Measurements from ENCODE around the gene CFAP73. TPM values are rescaled to one million over a fixed set of nuclear protein-coding genes. Genes with fewer than 3 reads are reported as not detected.

The CFAP73 gene
- polyA plus RNA-seq, 1 of the 3 experiments (the other 2 are of a cell fraction): not detected

DNA sequence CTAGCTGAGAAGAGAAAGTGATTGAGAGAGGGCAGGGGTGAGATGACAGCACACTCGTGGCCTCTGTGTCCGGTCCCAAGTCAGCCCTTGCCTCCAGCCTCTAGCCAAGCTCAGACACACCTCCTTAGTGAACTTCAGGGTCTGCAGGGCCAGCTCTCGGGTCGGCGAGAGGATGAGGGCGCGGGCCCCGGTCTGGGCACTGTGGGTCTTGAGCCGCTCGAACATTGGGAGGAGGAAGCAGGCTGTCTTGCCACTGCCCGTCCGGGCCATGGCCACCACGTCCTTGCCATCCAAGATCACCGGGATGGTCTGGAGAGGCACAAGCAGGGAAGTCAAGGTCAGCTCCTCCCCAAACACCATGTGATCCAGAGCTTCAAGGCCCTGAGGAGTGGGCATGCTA lies 29.5 kb downstream of the CFAP73 start:
- Histone ChIP-seq H4K20me1 (ENCODE audit: insufficient read depth) (peaks cover 6% of the 10 kb centered on the region), H3K27ac (ENCODE audit: low read depth in 2 of 2, low read length in 1 of 2) (no peak overlapping the region), H3K9me3 (no peaks in the 10 kb centered on the region), H3K4me1 (ENCODE audit: control insufficient read depth in 1 of 2, insufficient read depth in 2 of 2, low read depth in 1 of 2, low read length in 1 of 2) (no peaks in the 10 kb centered on the region; a peak in 1 of 4 replicates), H2AFZ (ENCODE audit: low read depth) (no peak overlapping the region), H3K79me2 (ENCODE audit: insufficient read depth) (peaks cover 40% of the 10 kb centered on the region), H3K4me2 (no peak overlapping the region), H3F3A (replicated peaks; ENCODE audit: insufficient read depth) (no peaks in the 10 kb centered on the region), H3K9me2 (no peaks in the 10 kb centered on the region), H3K36me3 (replicated peaks in 1 of 2; ENCODE audit: control insufficient read depth in 1 of 2, insufficient read depth in 2 of 2, low read length in 1 of 2) (peaks cover 33 to 39% of the 10 kb centered on the region in 2 experiments), H3K27me3 (ENCODE audit: insufficient read depth) (no peaks in the 10 kb centered on the region), H3K4me3 (ENCODE audit: low read depth in 2 of 2, low read length in 1 of 2) (no peak overlapping the region), H3K9ac (no peak overlapping the region)
- ChIA-PET CTCF (interaction anchor here (2.4 to 10.9 kb wide), 2 partner anchors 26 to 129 kb away, joined by 7 to 113 read pairs; no protein-coding TSS in a partner anchor), POLR2A (no interaction called here)
- WGBS (ENCODE audit: low lambda C conversion rate): 100% methylated on average over 3 of the region's 14 CpGs
- TF ChIP-seq, protein P1, sequence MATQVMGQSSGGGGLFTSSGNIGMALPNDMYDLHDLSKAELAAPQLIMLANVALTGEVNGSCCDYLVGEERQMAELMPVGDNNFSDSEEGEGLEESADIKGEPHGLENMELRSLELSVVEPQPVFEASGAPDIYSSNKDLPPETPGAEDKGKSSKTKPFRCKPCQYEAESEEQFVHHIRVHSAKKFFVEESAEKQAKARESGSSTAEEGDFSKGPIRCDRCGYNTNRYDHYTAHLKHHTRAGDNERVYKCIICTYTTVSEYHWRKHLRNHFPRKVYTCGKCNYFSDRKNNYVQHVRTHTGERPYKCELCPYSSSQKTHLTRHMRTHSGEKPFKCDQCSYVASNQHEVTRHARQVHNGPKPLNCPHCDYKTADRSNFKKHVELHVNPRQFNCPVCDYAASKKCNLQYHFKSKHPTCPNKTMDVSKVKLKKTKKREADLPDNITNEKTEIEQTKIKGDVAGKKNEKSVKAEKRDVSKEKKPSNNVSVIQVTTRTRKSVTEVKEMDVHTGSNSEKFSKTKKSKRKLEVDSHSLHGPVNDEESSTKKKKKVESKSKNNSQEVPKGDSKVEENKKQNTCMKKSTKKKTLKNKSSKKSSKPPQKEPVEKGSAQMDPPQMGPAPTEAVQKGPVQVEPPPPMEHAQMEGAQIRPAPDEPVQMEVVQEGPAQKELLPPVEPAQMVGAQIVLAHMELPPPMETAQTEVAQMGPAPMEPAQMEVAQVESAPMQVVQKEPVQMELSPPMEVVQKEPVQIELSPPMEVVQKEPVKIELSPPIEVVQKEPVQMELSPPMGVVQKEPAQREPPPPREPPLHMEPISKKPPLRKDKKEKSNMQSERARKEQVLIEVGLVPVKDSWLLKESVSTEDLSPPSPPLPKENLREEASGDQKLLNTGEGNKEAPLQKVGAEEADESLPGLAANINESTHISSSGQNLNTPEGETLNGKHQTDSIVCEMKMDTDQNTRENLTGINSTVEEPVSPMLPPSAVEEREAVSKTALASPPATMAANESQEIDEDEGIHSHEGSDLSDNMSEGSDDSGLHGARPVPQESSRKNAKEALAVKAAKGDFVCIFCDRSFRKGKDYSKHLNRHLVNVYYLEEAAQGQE (IDR thresholded peaks at IDR 0.05; ENCODE audit: low read depth, low read length): no peak
- TF ChIP-seq NRF1 (IDR thresholded peaks at IDR 0.05; ENCODE audit: low read depth, low read length): no peak
- no peak for TF ChIP-seq MXI1 (IDR thresholded peaks at IDR 0.05; ENCODE audit: low read depth, low read length)
- no peak for TF ChIP-seq NFIC (IDR thresholded peaks at IDR 0.05; ENCODE audit: borderline replicate concordance)
- TF ChIP-seq CHD2 (IDR thresholded peaks at IDR 0.05; ENCODE audit: low read length, partially characterized antibody): no peak
- no peak for DNase-seq

DNA sequence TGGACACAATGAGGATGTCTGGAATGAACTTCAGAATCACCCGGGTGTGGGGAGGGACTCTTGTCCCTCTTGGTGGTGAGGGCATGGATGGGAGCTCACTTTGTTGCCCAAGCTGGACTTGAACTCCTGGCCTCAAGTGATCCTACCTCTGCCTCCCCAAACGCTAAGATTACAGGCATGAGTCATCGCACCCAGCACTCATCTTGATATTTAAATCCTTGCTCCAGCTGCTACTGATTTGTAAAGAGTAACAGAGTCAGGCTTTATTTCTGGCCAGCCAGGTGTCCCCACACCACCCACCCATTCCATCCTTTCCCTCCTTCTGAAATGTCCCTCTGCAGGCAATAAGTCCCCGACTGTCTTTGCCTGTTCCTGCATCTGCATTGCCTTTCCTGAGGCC lies 30.8 kb downstream of the CFAP73 start:
- Histone ChIP-seq H4K20me1 (ENCODE audit: insufficient read depth) (peaks cover 6% of the 10 kb centered on the region), H3K36me3 (replicated peaks in 1 of 2; ENCODE audit: control insufficient read depth in 1 of 2, insufficient read depth in 2 of 2, low read length in 1 of 2) (peaks cover 31 to 36% of the 10 kb centered on the region in 2 experiments), H3K4me2 (no peak overlapping the region), H3F3A (replicated peaks; ENCODE audit: insufficient read depth) (peaks cover 9% of the 10 kb centered on the region), H3K9me3 (no peaks in the 10 kb centered on the region), H3K27me3 (ENCODE audit: insufficient read depth) (no peaks in the 10 kb centered on the region), H3K9ac (no peak overlapping the region), H3K27ac (ENCODE audit: low read depth in 2 of 2, low read length in 1 of 2) (no peak overlapping the region), H3K4me1 (ENCODE audit: control insufficient read depth in 1 of 2, insufficient read depth in 2 of 2, low read depth in 1 of 2, low read length in 1 of 2) (no peaks in the 10 kb centered on the region; a peak in 2 of 4 replicates), H3K4me3 (ENCODE audit: low read depth in 2 of 2, low read length in 1 of 2) (no peak overlapping the region), H2AFZ (ENCODE audit: low read depth) (no peak overlapping the region), H3K9me2 (no peaks in the 10 kb centered on the region), H3K79me2 (ENCODE audit: insufficient read depth) (peaks cover 51% of the 10 kb centered on the region)
- CTCF ChIA-PET: interaction anchor here (0.8 kb wide), 1 partner anchor 131 kb away, joined by 3 read pairs; no protein-coding TSS in a partner anchor
- no peak for TF ChIP-seq YY1 (IDR thresholded peaks at IDR 0.05; ENCODE audit: low read depth)
- no peak for TF ChIP-seq POLR2AphosphoS5 (IDR thresholded peaks at IDR 0.05; ENCODE audit: low read depth, low read length)
- TF ChIP-seq, protein P2, sequence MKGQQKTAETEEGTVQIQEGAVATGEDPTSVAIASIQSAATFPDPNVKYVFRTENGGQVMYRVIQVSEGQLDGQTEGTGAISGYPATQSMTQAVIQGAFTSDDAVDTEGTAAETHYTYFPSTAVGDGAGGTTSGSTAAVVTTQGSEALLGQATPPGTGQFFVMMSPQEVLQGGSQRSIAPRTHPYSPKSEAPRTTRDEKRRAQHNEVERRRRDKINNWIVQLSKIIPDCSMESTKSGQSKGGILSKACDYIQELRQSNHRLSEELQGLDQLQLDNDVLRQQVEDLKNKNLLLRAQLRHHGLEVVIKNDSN (IDR thresholded peaks at IDR 0.05; ENCODE audit: borderline replicate concordance, low read depth): no peak
- no peak for TF ChIP-seq RCOR1 (IDR thresholded peaks at IDR 0.05; ENCODE audit: low read length)
- TF ChIP-seq MEF2A (IDR thresholded peaks at IDR 0.05; ENCODE audit: borderline replicate concordance, low read depth): no peak
- TF ChIP-seq NFIC (IDR thresholded peaks at IDR 0.05; ENCODE audit: borderline replicate concordance): no peak
- TF ChIP-seq ELF1 (IDR thresholded peaks at IDR 0.05): no peak
- TF ChIP-seq JUND (IDR thresholded peaks at IDR 0.05): no peak
- TF ChIP-seq, protein P3, sequence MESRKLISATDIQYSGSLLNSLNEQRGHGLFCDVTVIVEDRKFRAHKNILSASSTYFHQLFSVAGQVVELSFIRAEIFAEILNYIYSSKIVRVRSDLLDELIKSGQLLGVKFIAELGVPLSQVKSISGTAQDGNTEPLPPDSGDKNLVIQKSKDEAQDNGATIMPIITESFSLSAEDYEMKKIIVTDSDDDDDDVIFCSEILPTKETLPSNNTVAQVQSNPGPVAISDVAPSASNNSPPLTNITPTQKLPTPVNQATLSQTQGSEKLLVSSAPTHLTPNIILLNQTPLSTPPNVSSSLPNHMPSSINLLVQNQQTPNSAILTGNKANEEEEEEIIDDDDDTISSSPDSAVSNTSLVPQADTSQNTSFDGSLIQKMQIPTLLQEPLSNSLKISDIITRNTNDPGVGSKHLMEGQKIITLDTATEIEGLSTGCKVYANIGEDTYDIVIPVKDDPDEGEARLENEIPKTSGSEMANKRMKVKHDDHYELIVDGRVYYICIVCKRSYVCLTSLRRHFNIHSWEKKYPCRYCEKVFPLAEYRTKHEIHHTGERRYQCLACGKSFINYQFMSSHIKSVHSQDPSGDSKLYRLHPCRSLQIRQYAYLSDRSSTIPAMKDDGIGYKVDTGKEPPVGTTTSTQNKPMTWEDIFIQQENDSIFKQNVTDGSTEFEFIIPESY (IDR thresholded peaks at IDR 0.05; ENCODE audit: borderline replicate concordance, low read depth): no peak
- no peak for TF ChIP-seq EZH2phosphoT487 (IDR thresholded peaks at IDR 0.05; ENCODE audit: borderline replicate concordance, low read depth)
- no peak for TF ChIP-seq MXI1 (IDR thresholded peaks at IDR 0.05; ENCODE audit: low read depth, low read length)
- TF ChIP-seq FOXM1 (IDR thresholded peaks at IDR 0.05; ENCODE audit: low read depth): no peak
- no peak for TF ChIP-seq RAD21 (IDR thresholded peaks at IDR 0.05; ENCODE audit: low read length)
- 53% methylated on average over 4 of the region's 4 CpGs for WGBS (ENCODE audit: low lambda C conversion rate)
- POLR2A ChIA-PET: no interaction called here
- no peak for DNase-seq

All from SK-N-SH (cell line).